Fibroblast of skin of right quadriceps (primary cell): ENCODE data around the gene IGLL5.
"Not testable (repeated sequence)": the region's sequence is repeated elsewhere in the genome, so short reads cannot be mapped to it uniquely, and the experiment has no call there.

Source experiments
- DNase-seq: peaks from one replicate; pipeline ENCODE4 v3.0.0-alpha.2; 2013

The IGLL5 gene

GRCh38 chr22:22902247-22903001 is 14.8 kb downstream of the IGLL5 start:
- no peak for DNase-seq

- DNase-seq = no peak
These were observed 15.8 kb downstream of the IGLL5 start for GRCh38 chr22:22903355-22903777.

DNA sequence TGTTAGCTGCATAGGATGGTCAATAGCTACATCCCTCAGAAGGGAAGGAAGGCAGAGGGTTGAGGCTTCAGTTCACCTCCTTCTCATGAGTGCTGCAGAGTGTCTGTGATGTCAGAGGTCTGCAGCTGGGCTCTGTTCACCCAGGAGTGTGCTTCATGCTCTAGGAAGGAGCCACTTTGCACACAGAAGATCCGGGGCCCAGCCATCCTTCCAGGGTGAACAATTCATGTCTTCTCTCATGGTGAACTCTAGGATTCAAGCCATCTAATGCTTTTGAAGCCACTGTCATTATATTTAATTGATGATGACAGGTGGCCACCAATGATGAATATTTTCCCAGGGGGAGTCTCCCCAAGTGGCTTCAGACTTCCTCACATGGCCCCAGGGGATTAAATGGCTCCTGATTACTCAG is 16.2 kb downstream of the IGLL5 start:
- DNase-seq = not testable (repeated sequence)

DNA sequence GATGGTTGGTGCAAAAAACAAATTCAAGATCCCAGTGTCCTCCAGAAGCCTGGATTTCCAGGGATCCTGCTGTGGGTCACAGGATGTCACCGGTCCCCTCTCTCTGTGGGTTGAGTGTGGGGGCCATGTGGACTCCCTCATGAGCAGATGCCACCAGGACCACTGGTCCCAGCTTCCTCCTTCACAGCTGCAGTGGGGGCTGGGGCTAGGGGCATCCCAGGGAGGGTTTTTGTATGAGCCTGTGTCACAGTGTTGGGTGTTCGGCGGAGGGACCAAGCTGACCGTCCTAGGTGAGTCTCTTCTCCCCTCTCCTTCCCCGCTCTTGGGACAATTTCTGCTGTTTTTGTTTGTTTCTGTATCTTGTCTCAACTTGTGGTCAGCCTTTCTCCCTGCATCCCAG is 17.1 kb downstream of the IGLL5 start:
- not testable (repeated sequence) for DNase-seq

DNA sequence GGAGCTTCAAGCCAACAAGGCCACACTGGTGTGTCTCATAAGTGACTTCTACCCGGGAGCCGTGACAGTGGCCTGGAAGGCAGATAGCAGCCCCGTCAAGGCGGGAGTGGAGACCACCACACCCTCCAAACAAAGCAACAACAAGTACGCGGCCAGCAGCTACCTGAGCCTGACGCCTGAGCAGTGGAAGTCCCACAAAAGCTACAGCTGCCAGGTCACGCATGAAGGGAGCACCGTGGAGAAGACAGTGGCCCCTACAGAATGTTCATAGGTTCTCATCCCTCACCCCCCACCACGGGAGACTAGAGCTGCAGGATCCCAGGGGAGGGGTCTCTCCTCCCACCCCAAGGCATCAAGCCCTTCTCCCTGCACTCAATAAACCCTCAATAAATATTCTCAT is 18.8 kb downstream of the IGLL5 start:
- DNase-seq = not testable (repeated sequence)

DNA sequence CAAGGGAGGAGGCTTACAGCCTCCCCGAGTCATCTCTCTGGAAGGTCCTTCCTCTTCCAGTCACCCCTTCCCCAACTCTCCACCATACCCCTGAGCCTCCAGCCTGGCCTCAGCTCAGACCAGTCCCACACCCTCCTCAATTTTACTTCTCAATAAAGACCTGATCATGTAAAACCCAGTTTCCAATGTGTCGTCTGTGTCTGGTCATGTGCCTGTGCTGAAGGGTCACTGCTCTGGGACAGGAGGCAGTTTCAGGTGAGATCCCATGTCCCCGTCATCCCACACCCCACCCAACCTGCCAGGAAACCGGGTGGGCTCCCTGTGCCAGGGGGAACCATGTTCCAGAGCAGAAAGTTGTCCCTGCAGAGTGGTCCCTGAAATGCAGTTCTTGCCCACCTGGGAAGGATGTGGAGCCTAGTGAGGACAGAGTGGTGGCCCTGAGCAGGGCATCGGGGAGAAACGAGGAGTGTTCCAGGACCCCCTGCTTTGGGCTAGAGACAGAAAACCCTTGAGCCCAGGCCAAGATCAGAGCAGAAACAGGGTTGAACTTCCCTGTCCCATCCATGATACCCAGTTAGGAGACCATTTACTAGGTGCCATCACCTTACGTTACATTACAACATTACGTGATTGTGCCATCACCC is 19.4 kb downstream of the IGLL5 start:
- DNase-seq = no peak

- DNase-seq = no peak
These were observed 20.2 kb downstream of the IGLL5 start for GRCh38 chr22:22907551-22908494.

- DNase-seq = no peak
These were observed 20.9 kb downstream of the IGLL5 start for GRCh38 chr22:22908495-22908861.

DNA sequence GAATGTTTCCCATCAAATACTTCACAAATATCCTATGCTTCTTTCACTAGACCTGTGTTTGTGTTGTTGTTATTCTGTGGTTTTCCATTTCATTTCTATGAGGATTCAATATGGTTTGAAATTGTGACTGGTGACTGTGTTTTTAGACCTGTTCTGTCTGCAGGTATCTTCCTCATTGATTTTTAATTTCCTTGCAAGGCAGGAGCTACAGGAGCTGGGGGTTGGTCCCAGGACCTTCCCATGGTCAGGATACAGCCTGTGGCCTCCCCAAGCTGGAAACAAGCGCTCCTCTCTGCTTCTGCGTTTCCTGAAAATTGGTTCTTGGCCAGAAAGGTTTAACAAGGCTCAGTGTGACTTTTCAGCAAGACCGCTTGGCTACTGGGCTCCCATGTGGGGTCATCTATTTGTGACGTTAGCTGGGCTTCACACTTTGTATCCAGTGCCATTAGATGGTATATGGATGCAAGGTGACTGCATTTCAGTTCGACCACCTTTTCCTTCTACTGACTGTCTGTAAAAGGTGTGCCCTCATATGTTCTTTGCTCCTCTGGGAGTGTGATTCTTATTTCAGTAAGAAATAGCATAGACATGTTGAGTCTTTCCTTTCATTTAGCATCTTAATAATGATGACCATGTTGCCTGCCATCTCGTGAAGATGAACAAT is 21.5 kb downstream of the IGLL5 start:
- DNase-seq = no peak

DNA sequence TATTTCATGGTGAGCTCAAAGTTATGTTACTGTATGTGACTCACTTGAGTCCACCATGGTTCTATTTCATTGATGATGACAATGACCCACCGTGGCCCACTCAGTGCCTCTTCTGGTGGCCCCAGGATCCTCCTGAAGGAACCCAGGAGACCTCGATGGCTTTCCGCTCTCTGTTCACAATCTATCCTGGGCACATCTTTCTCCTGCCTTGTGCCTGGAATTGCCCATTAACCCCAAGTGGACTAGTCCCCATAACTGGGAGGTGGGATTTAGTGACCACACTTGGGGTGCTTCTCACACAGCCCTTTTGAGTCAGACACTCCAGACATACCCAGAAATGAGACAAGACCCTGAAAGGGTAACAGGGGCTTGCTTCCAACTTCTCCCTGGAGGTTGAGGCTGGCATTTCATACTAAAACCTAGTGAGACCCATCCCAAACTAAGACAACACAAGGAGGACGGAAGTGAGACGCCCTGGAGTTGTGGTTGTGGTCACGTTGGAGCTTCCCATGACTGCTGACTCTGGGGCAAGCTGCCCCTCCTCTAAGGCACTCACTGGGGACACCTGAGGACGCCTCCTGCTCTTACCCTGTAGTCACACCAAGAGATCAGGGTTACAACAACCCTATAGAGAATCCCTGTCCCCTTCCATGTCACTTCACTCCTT is 22.1 kb downstream of the IGLL5 start:
- DNase-seq = no peak

GRCh38 chr22:22910272-22911240 is 22.9 kb downstream of the IGLL5 start:
- DNase-seq = no peak

DNA sequence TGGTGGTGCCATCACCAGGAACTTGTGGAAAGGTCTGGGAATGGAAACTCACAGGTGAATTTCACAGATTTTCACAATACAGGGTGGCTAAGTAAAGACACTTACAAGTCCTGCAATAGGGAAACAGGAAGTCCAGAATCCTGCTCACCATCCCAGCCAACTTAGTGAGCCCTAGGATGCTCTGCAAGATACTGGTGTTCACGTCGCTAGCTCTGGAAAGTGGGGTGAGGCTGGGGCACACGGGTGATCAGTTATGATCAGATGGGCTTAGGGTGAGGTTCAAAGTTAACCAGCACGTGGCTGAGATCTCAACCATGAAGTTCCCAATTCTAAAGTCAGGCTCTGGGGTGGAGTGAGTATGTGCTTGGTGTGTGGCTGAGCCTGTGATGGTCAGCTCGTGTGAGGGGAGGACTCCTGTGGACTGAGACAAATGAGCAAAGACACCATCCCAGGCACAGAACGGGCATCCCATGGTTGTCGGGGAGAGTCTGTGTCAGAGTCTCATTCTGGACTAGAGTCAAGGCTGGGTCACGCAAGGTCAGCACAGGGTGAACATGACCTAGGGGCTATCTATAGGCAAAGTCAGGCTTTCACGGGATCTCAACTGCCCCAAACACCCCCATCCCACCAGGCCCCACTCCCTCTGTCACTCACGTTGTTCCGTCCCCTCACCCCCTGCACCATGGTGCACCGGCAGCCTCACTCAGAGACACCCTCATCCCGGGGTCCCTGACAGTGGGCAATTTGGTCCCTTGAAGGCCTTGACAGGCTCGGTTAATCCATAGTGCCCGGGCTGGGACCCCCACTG is 23.9 kb downstream of the IGLL5 start:
- DNase-seq = no peak

- no peak for DNase-seq
These were observed 24.7 kb downstream of the IGLL5 start for GRCh38 chr22:22912135-22912987.

GRCh38 chr22:22912988-22913253 is 25.3 kb downstream of the IGLL5 start:
- DNase-seq = no peak

DNA sequence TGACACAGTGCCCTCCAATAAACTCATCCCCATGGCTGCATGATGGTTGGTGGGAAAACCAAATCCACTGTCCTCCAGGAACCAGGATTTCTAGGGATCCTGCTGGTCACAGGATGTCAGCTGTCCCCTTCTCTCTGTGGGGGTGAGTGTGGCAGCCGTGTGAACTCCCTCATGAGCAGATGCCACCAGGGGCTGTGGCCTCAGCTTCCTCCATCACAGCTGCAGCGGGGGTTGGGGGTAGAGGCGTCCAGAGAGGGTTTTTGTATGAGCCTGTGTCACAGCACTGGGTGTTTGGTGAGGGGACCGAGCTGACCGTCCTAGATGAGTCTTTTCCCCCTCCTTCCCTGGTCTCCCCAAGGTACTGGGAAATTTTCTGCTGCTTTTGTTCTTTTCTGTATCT is 26.4 kb downstream of the IGLL5 start:
- DNase-seq = no peak

DNA sequence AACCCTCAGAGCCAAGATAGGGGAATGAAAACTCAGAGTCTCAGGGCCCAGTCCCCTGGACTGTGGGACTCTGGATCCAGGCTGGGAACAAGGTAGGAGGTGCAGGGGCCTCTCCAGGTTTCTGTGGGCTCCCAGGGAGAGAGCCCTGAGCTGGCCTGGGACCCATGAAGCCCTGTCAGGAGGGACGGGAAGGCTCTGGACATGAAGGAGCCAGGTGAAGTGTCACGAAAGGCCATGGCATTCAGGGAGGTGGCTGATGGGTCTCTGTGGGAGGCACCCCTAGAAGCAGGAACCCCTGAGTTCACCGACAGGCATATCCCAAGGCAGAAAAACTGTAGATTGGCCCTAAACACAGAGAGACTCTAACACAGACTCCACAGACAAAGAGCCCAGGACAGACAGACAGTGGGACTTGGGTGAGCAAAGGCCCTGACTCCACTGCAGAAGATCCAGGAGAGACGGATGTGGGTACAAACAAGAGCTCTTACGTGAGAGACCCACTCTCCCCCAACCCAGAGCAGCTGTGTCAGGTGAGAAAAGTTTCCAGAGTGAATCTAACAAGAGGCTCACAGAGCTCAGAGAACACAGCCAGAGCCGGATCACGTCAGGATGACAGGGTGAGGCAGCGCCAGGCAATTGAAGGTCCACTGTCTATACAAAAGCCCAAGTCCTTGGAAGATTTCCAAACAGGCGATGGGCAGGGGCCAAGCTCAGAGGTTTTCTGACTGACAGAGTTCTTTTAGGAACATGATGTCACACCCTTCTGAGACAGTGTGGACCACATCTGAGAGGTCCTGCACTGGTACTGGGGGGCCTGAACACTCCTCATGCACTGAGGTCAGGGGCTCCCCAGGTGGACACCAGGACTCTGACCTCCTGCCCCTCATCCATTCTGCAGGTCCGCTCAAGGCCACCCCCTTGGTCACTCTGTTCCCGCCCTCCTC is 27.4 kb downstream of the IGLL5 start:
- no peak for DNase-seq

GRCh38 chr22:22915670-22916035 is 28.0 kb downstream of the IGLL5 start:
- no peak for DNase-seq

GRCh38 chr22:22916215-22916951 is 28.8 kb downstream of the IGLL5 start:
- no peak for DNase-seq
